ENCODE data around the gene ATG3.

- TF ChIP-seq CTCF (conservative IDR thresholded peaks at IDR 0.05; ENCODE audit: low read length) (no peak), EZH2phosphoT487 (IDR thresholded peaks at IDR 0.05; ENCODE audit: borderline replicate concordance) (no peak)
Measured at GRCh38 chr3:112514527-112515128, 47.1 kb downstream of the ATG3 start.

Data from Loucy (cell line).